ENCODE data around the gene NAP1L4. TPM values are rescaled to one million over a fixed set of nuclear protein-coding genes. Genes with fewer than 3 reads are reported as not detected.

The NAP1L4 gene
- total RNA-seq, 1 experiment from 2014 or later = 212 TPM

- Mint-ChIP-seq H3K27me3 (ENCODE audit: low read depth) (no peaks in the 10 kb centered on the region; the same call in 1 of the 2 replicates), H3K36me3 (ENCODE audit: insufficient read depth in 1 of 3, low read depth in 3 of 3) (no peaks in the 10 kb centered on the region; a peak in 1 of 7 replicates), H3K4me3 (no peak overlapping the region), H3K9me3 (no peaks in the 10 kb centered on the region), H3K27ac (peak overlapping the region in 1 of 3 experiments; percentile 59; a peak in 1 of 7 replicates), H3K4me1 (no peaks in the 10 kb centered on the region)
- no peaks in the 10 kb centered on the region for H3K27me3 ChIP-seq (ENCODE audit: insufficient read depth, low read length)
- DNase-seq = no peak
- no peak overlapping the region for H3K18ac ChIP-seq (ENCODE audit: insufficient read length, low read depth, low read length)
- H3K4me1 ChIP-seq (ENCODE audit: insufficient read depth, low read length) = no peaks in the 10 kb centered on the region
- H2BK120ac ChIP-seq (ENCODE audit: low read depth, low read length, poor library complexity, severe bottlenecking) = no peak overlapping the region
- H2AK5ac ChIP-seq (ENCODE audit: insufficient read length, low read length) = no peak overlapping the region
- no peak overlapping the region for H3K56ac ChIP-seq (ENCODE audit: insufficient read length, low read depth, low read length)
- no peak overlapping the region for H3K27ac ChIP-seq (ENCODE audit: insufficient read length, low read depth, low read length)
- H3K9me3 ChIP-seq (ENCODE audit: control insufficient read depth, low read depth, low read length) = no peaks in the 10 kb centered on the region
- H2AFZ ChIP-seq (ENCODE audit: low read length) = no peak overlapping the region
- H3K23me2 ChIP-seq (ENCODE audit: insufficient read length, low read depth, low read length, poor library complexity, severe bottlenecking) = no peaks in the 10 kb centered on the region
- no CpG with 5 or more reads among the region's 12 CpGs for WGBS (ENCODE audit: extremely low coverage, insufficient read length, low lambda C conversion rate)
- no peak overlapping the region for H3K9ac ChIP-seq (ENCODE audit: extremely low read depth, insufficient read length, low read length)
- no peak overlapping the region for H3K4me2 ChIP-seq (ENCODE audit: insufficient read depth, insufficient read length, low read length)
- H2BK12ac ChIP-seq (ENCODE audit: insufficient read length, low read depth, low read length) = no peak overlapping the region
- H3K14ac ChIP-seq (ENCODE audit: insufficient read depth, low read length) = no peak overlapping the region
- TF ChIP-seq CTCF (conservative IDR thresholded peaks at IDR 0.05) = no peak
- H4K20me1 ChIP-seq (ENCODE audit: control insufficient read depth, insufficient read depth, insufficient read length) = no peaks in the 10 kb centered on the region
- H2BK15ac ChIP-seq (ENCODE audit: low read depth, low read length) = no peak overlapping the region
- H4K8ac ChIP-seq (replicated peaks; ENCODE audit: insufficient read length, low read depth, low read length) = no peak overlapping the region
- H4K91ac ChIP-seq (ENCODE audit: insufficient read length, low read depth, low read length) = no peak overlapping the region
- H3K79me1 ChIP-seq (ENCODE audit: insufficient read depth, low read depth, low read length, poor library complexity, severe bottlenecking) = no peaks in the 10 kb centered on the region
- no peak overlapping the region for H3K23ac ChIP-seq (ENCODE audit: insufficient read length, low read depth, low read length)
- H3K4ac ChIP-seq (ENCODE audit: low read depth, low read length) = no peak overlapping the region
- no peak overlapping the region for H2BK5ac ChIP-seq (ENCODE audit: insufficient read length, low read length)
- H2BK20ac ChIP-seq (ENCODE audit: low read depth, low read length, poor library complexity, severe bottlenecking) = no peak overlapping the region
- no peak overlapping the region for H3T11ph ChIP-seq (ENCODE audit: low read length)
- H3K79me2 ChIP-seq (ENCODE audit: insufficient read depth, low read length) = no peaks in the 10 kb centered on the region
- no peak overlapping the region for H4K5ac ChIP-seq (ENCODE audit: insufficient read length, low read depth, low read length)
Measured at GRCh38 chr11:2920343-2920742, 71.8 kb downstream of the NAP1L4 start.

Measured in H9 (cell line).